B cell (primary cell): ENCODE measurements around the gene SRBD1. TPM values are rescaled to one million over a fixed set of nuclear protein-coding genes. Genes with fewer than 3 reads are reported as not detected.
A peak's percentile ranks its signal among the peaks of the same experiment; 100 is the strongest.

Experiments
- ATAC-seq: fragments of 200-7000 bp; cut with Tn5 transposase; one replicate; pipeline ENCODE4 v1.10.0; 2021; ENCODE audit warnings: low read depth, mild to moderate bottlenecking, moderate number of reproducible peaks, moderate library complexity
- CTCF ChIA-PET: fragments of 350-600 bp; sonication (Branson Sonifier 250); formaldehyde crosslinking; loops from one replicate; lab custom pipeline; 2021; ENCODE audit warnings: antibody characterized with exemption, inconsistent platforms; lab: Charles Lee
- POLR2A ChIA-PET: fragments of 350-600 bp; sonication (Branson Sonifier 250); formaldehyde crosslinking; loops from one replicate; lab custom pipeline; 2021; ENCODE audit warnings: antibody characterized with exemption; lab: Charles Lee
- DNase-seq: peaks from one replicate; pipeline ENCODE4 v3.0.0; 2013
- H2AFZ ChIP-seq: 2 replicates; pipeline ENCODE4 v1.6.1; 2012; ENCODE audit warnings: mild to moderate bottlenecking, low read depth, low read length; ENCODE audit not compliant: insufficient read depth, poor library complexity, severe bottlenecking
- H3K27ac ChIP-seq, 2 donors: 1 replicate in 1 of 2; 2 replicates in 1 of 2; pipeline ENCODE4 v1.5.1; 2012 to 2013; ENCODE audit warnings: low read length in 2 of 2, mild to moderate bottlenecking in 2 of 2, moderate library complexity in 1 of 2
- H3K27me3 ChIP-seq, 4 experiments: fragments of 200-600 bp in 1 of 4; sonication (generic) in 1 of 4; replicated peaks in 1 of 4; 1 replicate in 2 of 4; 2 replicates in 2 of 4; pipeline versions ENCODE4 v1.6.1 to v1.7.0; 2013 to 2016; ENCODE audit warnings: low read length in 3 of 4, mild to moderate bottlenecking in 2 of 4, mixed read lengths in 1 of 4, moderate library complexity in 1 of 4; ENCODE audit not compliant: insufficient read depth in 4 of 4, control insufficient read depth in 3 of 4; ENCODE audit errors: control extremely low read depth in 1 of 4
- H3K36me3 ChIP-seq, 2 experiments: replicated peaks in 1 of 2; 1 replicate in 1 of 2; 2 replicates in 1 of 2; pipeline versions ENCODE4 v1.6.1 to v1.7.1; 2013; ENCODE audit warnings: low read length in 1 of 2; ENCODE audit not compliant: insufficient read depth in 2 of 2, control insufficient read depth in 1 of 2; ENCODE audit errors: control extremely low read depth in 1 of 2, extremely low read depth in 1 of 2
- H3K4me1 ChIP-seq, 2 donors: fragments of 200-600 bp in 1 of 2; sonication (generic) in 1 of 2; 1 replicate in 1 of 2; 2 replicates in 1 of 2; pipeline versions ENCODE4 v1.5.1 to v1.6.1; 2013 to 2017; ENCODE audit warnings: low read length in 2 of 2; ENCODE audit not compliant: control insufficient read depth in 2 of 2, insufficient read depth in 2 of 2
- H3K4me2 ChIP-seq: replicated peaks from 2 replicates; pipeline ENCODE3; 2012; ENCODE audit warnings: mild to moderate bottlenecking, low read depth, low read length; ENCODE audit not compliant: poor library complexity, severe bottlenecking
- H3K4me3 ChIP-seq, 5 experiments: fragments of 200-600 bp in 1 of 5; sonication (generic) in 1 of 5; 1 replicate in 3 of 5; 2 replicates in 2 of 5; pipeline versions ENCODE4 v1.5.1 to v1.7.0; 2011 to 2016; ENCODE audit warnings: low read length in 4 of 5, mild to moderate bottlenecking in 4 of 5, low read depth in 2 of 5, control low read depth in 1 of 5, moderate library complexity in 1 of 5; ENCODE audit not compliant: insufficient read depth in 1 of 5; ENCODE audit errors: control extremely low read depth in 1 of 5, extremely low read depth in 1 of 5
- H3K79me2 ChIP-seq: fragments of 200-600 bp; sonication (generic); one replicate; pipeline ENCODE4 v1.6.0; 2016; ENCODE audit warnings: low read length; ENCODE audit not compliant: control insufficient read depth, insufficient read depth
- H3K9ac ChIP-seq: fragments of 200-600 bp; sonication (generic); 2 replicates; pipeline ENCODE4 v1.6.1; 2017; ENCODE audit warnings: mild to moderate bottlenecking, low read length, moderate library complexity
- H3K9me3 ChIP-seq, 3 donors: one replicate each; pipeline versions ENCODE4 v1.6.1 to v1.7.1; 2013; ENCODE audit warnings: low read length in 2 of 3; ENCODE audit not compliant: control insufficient read depth in 2 of 3, insufficient read depth in 1 of 3; ENCODE audit errors: control extremely low read depth in 1 of 3
- H4K20me1 ChIP-seq: 2 replicates; pipeline ENCODE4 v1.6.0; 2012; ENCODE audit warnings: mild to moderate bottlenecking, low read length; ENCODE audit not compliant: insufficient read depth, control insufficient read depth, poor library complexity, severe bottlenecking
- H3K27ac Mint-ChIP-seq: one replicate; pipeline ENCODE4 v1.8.0; 2021; ENCODE audit warnings: mixed read lengths
- H3K27me3 Mint-ChIP-seq: one replicate; pipeline ENCODE4 v1.8.0; 2021; ENCODE audit warnings: mixed read lengths
- H3K4me1 Mint-ChIP-seq: one replicate; pipeline ENCODE4 v1.8.0; 2021; ENCODE audit warnings: mixed read lengths
- H3K4me3 Mint-ChIP-seq: one replicate; pipeline ENCODE4 v1.8.0; 2021; ENCODE audit warnings: mixed read lengths
- H3K9me3 Mint-ChIP-seq: one replicate; pipeline ENCODE4 v1.8.0; 2022; ENCODE audit warnings: mixed read lengths; ENCODE audit not compliant: insufficient read depth
- EZH2 ChIP-seq: IDR thresholded peaks from 2 replicates; pipeline ENCODE4 v1.6.1; 2012; ENCODE audit warnings: borderline replicate concordance, low read depth, mild to moderate bottlenecking, moderate library complexity, low read length; ENCODE audit not compliant: insufficient read depth, poor library complexity, severe bottlenecking
- WGBS: methylation state at CpG from one replicate; pipeline ENCODE4 v1.1.5; 2013; ENCODE audit warnings: missing lambda C conversion rate; ENCODE audit not compliant: insufficient coverage; 5-methylcytosine and 5-hydroxymethylcytosine counted together
- intact Hi-C: fragments of 100-400 bp; cut with micrococcal nuclease; formaldehyde crosslinking; loops from one replicate; pipeline ENCODE4 v1.10.0; 2022
- polyA plus RNA-seq: library from polyadenylated mRNA; depleted of rRNA; stranded (reverse); fragments of >200 nt; gene quantifications from 2 replicates; pipeline ENCODE4 v1.2.3, GENCODE V29; 2012
- total RNA-seq, 2 donors: library from RNA; stranded (reverse); fragments of 120-200 nt in 1 of 2; gene quantifications; 1 replicate in 1 of 2; 2 replicates in 1 of 2; pipeline versions ENCODE4 v1.2.3 to v1.2.4, GENCODE V29; 2013 to 2022
- TF ChIP-seq, protein P1 (sequence below): fragments of 200-600 bp; IDR thresholded peaks from one replicate; pipeline ENCODE4 v1.8.0; 2022; ENCODE audit warnings: antibody characterized with exemption, mild to moderate bottlenecking

SRBD1 gene
- total and polyA plus RNA-seq, 2 donors (not counting 1 experiment from before 2014, with no cell fraction given) = 6.2 to 27.1 TPM

- no peak overlapping the region for H3K9ac ChIP-seq
- CTCF ChIA-PET = no interaction called here
- POLR2A ChIA-PET = no interaction called here
- no peak overlapping the region for H2AFZ ChIP-seq
- H3K27me3 ChIP-seq = no peaks in the 10 kb centered on the region
- H3K27ac ChIP-seq = no peak overlapping the region
- Mint-ChIP-seq H3K27ac (no peak overlapping the region), H3K4me1 (no peaks in the 10 kb centered on the region), H3K4me3 (no peak overlapping the region), H3K27me3 (peaks cover 14% of the 10 kb centered on the region), H3K9me3 (no peaks in the 10 kb centered on the region)
- no peaks in the 10 kb centered on the region for H4K20me1 ChIP-seq
- H3K4me1 ChIP-seq = no peaks in the 10 kb centered on the region
- ATAC-seq (no peak), DNase-seq (no peak)
- no peak overlapping the region for H3K4me2 ChIP-seq
- no peaks in the 10 kb centered on the region for H3K79me2 ChIP-seq
- H3K36me3 ChIP-seq = no peaks in the 10 kb centered on the region
- no peak overlapping the region for H3K4me3 ChIP-seq
- intact Hi-C loops = no loop called here
- TF ChIP-seq, protein P1, sequence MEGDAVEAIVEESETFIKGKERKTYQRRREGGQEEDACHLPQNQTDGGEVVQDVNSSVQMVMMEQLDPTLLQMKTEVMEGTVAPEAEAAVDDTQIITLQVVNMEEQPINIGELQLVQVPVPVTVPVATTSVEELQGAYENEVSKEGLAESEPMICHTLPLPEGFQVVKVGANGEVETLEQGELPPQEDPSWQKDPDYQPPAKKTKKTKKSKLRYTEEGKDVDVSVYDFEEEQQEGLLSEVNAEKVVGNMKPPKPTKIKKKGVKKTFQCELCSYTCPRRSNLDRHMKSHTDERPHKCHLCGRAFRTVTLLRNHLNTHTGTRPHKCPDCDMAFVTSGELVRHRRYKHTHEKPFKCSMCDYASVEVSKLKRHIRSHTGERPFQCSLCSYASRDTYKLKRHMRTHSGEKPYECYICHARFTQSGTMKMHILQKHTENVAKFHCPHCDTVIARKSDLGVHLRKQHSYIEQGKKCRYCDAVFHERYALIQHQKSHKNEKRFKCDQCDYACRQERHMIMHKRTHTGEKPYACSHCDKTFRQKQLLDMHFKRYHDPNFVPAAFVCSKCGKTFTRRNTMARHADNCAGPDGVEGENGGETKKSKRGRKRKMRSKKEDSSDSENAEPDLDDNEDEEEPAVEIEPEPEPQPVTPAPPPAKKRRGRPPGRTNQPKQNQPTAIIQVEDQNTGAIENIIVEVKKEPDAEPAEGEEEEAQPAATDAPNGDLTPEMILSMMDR = peak; percentile 9
- TF ChIP-seq EZH2 = no peak
- WGBS = no CpG with 5 or more reads among the region's 2 CpGs
- H3K9me3 ChIP-seq = no peaks in the 10 kb centered on the region
Measured at GRCh38 chr2:45361666-45362065, 249.4 kb downstream of the SRBD1 start.

DNA sequence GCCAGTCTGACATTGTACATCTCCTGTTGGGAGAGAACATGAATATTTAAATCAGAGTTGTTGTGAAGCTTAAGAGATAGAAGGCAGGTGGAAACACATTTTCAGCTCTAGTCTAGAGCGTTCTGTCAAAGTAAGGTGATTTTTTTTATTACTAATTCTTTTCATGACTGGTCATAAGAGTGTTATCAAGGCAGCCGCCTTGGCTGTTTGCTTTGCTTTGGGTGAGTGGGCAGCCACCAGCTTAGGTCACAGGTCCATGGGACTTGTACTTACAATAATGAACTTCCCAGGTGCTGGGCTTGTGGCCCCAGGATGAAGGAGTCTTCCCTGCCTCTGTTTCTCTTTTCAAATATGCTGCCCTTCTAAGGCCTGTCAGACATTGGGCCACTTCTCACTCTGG, 256.3 kb downstream of the SRBD1 start:
- no peak overlapping the region for H3K27ac Mint-ChIP-seq
- Histone ChIP-seq H3K27me3 (no peaks in the 10 kb centered on the region), H3K9me3 (no peaks in the 10 kb centered on the region), H3K4me2 (no peak overlapping the region), H4K20me1 (no peaks in the 10 kb centered on the region), H3K27ac (no peak overlapping the region), H3K4me3 (no peak overlapping the region), H3K36me3 (no peaks in the 10 kb centered on the region), H2AFZ (no peak overlapping the region), H3K4me1 (no peaks in the 10 kb centered on the region), H3K79me2 (no peaks in the 10 kb centered on the region), H3K9ac (no peak overlapping the region)
- TF ChIP-seq, protein P1 = no peak
- TF ChIP-seq EZH2 = no peak
- no peak overlapping the region for H3K4me3 Mint-ChIP-seq
- POLR2A ChIA-PET = no interaction called here
- peaks cover 8% of the 10 kb centered on the region for H3K27me3 Mint-ChIP-seq
- 100% methylated on average over 1 of the region's 2 CpGs for WGBS
- intact Hi-C loops = no loop called here
- CTCF ChIA-PET = no interaction called here
- ATAC-seq (no peak), DNase-seq (no peak)
- H3K4me1 Mint-ChIP-seq = no peaks in the 10 kb centered on the region
- no peaks in the 10 kb centered on the region for H3K9me3 Mint-ChIP-seq
